Measurements from ENCODE around the gene TXNDC8. TPM values are rescaled to one million over a fixed set of nuclear protein-coding genes. Genes with fewer than 3 reads are reported as not detected.

The TXNDC8 gene
- polyA plus RNA-seq, 4 donors: not detected

DNA sequence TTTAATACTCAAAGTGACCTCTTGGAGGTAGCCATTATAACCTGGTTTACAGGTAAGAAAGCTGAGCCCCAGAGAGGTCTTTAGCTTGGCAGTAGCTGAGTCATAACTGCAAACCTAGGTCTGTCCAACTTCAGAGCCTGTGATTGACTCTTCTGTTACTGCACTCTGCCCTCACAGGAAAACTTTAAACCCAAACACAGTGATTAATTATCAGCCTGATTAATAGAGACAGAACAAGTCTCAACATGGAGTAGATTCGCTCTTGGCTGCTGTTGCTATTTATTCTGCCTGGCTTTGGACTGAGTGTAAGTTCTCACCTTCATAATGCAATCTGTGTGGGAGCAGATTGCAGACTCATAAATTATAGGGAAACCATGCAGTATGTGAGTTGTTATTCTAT, 53.9 kb downstream of the TXNDC8 start:
- no peak for DNase-seq (ENCODE audit: low read depth in 4 of 4, low spot score in 3 of 4)

DNA sequence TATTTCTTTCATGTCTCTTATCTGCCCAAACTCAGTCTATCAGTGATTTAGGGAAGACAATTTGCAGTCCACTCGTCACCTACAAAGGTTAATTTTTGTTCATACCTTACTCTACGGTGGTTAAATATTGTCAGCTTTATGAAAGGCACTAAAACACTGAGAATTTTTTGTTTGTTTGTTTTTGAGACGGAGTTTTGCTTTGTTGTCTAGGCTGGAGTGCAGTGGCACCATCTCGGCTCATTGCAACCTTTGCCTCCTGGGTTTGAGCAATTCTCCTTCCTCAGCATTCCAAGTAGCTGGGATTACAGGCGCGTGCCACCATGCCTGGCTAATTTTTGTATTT, 55.0 kb downstream of the TXNDC8 start:
- no peak for DNase-seq (ENCODE audit: low read depth in 4 of 4, low spot score in 3 of 4)

GRCh38 chr9:110282018-110282738, 55.5 kb downstream of the TXNDC8 start:
- no peak for DNase-seq (ENCODE audit: low read depth in 4 of 4, low spot score in 3 of 4)

DNA sequence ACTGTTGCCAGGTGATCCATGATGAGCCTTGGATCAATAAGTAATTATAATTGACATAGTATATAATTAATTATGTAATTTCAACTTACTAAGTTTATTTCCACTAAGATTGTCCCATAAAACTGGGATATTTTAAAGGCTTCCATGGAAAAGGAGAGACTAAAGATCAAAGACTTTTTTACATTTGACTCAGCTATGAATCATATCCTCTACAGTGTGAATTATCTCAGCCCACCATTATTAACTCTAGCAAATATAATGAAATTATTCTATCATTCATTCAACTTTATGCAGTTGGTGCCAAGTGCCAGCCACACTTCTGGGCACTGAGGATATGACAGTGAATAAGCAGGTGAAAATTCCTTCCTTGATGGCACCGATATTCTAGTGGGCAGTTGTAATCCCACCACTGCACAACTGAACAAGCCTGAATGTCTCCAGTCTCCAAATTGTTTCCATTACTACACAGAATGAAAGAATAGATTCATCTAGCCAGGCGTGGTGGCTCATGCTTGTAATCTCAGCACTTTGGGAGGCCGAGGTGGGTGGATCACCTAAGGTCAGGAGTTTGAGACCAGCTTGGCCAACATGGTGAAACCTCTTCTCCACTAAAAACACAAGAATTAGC, 59.5 kb downstream of the TXNDC8 start:
- no peak for DNase-seq (ENCODE audit: low read depth in 4 of 4, low spot score in 3 of 4)

GRCh38 chr9:110276781-110277180, 60.9 kb downstream of the TXNDC8 start:
- DNase-seq (ENCODE audit: low read depth in 4 of 4, low spot score in 3 of 4): no peak

GRCh38 chr9:110270211-110270995, 67.3 kb downstream of the TXNDC8 start:
- no peak for DNase-seq (ENCODE audit: low read depth in 4 of 4, low spot score in 3 of 4)

- no peak for DNase-seq (ENCODE audit: low read depth in 4 of 4, low spot score in 3 of 4)
Observed at GRCh38 chr9:110266795-110267194, 70.9 kb downstream of the TXNDC8 start.

DNA sequence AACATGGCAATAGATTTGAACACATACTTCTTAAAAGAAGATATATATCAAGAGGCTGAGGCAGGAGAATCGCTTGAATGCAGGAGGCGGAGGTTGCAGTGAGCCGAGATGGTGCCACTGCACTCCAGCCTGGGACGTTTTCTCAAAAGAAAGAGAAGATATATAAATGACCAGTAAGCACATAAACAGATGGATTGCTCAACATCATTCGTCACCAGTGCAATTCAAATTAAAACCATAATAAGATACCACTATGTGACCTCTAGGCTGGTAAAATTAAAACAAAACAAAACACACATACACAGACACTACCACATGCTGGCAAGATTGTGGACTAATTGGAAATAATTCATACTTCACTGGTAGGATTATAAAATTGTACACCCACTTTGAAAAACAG, 76.0 kb downstream of the TXNDC8 start:
- DNase-seq (ENCODE audit: low read depth in 4 of 4, low spot score in 3 of 4): no peak

DNA sequence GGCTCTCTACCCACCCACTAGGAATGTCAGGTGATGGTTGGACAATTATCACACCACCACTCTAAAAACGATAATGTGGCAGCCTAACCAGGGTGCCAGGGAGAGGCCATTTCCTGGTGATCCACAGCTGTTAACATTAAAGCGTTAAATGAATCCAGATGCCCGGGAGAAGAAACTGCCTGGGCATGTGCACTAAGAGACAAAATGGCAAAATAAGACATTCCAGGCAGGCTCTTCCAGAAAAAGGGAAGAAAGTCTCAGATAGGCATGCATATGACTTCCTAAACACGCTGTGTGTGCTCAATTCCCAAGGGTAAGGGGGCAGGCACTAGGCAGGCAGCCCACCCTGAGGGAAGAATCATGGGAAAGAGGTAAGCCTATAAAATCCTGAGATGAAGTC, 76.8 kb downstream of the TXNDC8 start:
- no peak for DNase-seq (ENCODE audit: low read depth in 4 of 4, low spot score in 3 of 4)

DNA sequence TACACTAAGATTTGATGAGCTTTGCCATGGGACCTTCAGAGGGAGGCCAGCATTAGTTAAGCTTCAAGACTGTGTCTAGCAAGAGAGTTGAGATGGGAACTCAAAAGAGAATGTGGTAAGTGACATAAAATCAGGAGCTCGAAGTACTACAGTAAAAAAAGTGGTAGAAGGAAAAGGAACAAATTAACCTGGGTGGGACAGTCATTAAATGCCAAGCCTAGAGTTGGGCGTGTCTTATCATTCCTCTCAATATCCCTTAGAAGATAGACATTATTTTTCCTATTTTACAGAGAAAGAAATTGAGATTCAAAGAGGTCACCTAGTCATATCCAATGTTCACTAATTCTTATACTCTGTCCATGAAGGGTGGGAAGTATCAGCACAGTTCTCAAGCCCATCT, 78.1 kb downstream of the TXNDC8 start:
- no peak for DNase-seq (ENCODE audit: low read depth in 4 of 4, low spot score in 3 of 4)

DNA sequence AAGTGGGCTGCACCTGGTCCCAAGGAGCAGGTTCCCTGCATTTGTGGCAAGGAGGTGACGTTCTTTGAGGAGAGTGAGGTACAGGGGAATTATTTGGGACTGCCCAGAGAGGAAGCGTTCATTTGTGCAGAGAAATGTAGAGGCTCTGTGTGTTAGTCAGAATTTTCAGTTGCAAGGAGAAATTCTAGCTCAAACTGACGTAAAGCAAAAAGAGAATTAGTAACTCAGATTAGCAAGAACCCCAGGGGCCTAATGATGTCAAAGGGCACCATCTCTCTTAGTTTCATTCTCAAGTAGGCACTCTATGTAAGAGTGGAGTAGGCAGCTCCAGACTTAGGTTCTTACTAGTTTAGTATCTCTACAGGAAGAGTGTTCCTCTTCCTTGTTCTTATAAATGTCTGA, 79.0 kb downstream of the TXNDC8 start:
- DNase-seq (ENCODE audit: low read depth in 4 of 4, low spot score in 3 of 4): no peak

DNA sequence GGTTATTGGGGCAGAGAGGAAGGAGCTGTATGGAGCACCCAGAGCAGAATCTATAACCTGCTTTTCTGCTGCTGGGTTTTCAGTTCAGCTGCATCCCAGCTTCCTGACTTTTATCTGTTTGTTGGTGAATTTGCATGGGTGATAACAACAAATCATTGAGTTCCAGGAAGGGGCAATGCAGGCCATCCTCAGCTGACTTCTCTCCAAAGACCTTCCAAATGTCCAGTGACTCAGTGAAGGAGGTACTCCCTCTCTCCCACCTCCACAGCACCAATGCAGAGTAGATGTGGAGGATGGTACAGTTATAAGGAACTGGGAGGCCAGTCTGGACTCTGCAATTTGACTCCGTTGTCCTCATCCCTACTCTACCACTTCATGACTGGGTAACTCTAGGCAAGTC, 79.7 kb downstream of the TXNDC8 start:
- no peak for DNase-seq (ENCODE audit: low read depth in 4 of 4, low spot score in 3 of 4)

GRCh38 chr9:110257097-110257841, 80.4 kb downstream of the TXNDC8 start:
- DNase-seq (ENCODE audit: low read depth in 4 of 4, low spot score in 3 of 4): no peak

GRCh38 chr9:110256380-110257096, 81.1 kb downstream of the TXNDC8 start, which contains the start of gene TXN:
Gene TXN (minus strand): TSS chr9:110256507. CDS start chr9:110256435, 72 bp downstream.
- DNase-seq (ENCODE audit: low read depth in 4 of 4, low spot score in 3 of 4): peak; percentile 73 to 80 (median 76)

- peak; percentile 19 to 38 (median 36) for DNase-seq (ENCODE audit: low read depth in 4 of 4, low spot score in 3 of 4)
Observed at GRCh38 chr9:110255463-110256379, 81.9 kb downstream of the TXNDC8 start.

GRCh38 chr9:110255034-110255462, 82.6 kb downstream of the TXNDC8 start:
- peak in 2 of 4 donors; percentile 19 to 31 for DNase-seq (ENCODE audit: low read depth in 4 of 4, low spot score in 3 of 4)

- DNase-seq (ENCODE audit: low read depth in 4 of 4, low spot score in 3 of 4): no peak
Observed at GRCh38 chr9:110254500-110254899, 83.2 kb downstream of the TXNDC8 start.

All from left renal pelvis (tissue), 4 donors.